ENCODE data around the gene POU2F3.
"Not testable (repeated sequence)": the region's sequence is repeated elsewhere in the genome, so short reads cannot be mapped to it uniquely, and the experiment has no call there.

Gene POU2F3

DNA sequence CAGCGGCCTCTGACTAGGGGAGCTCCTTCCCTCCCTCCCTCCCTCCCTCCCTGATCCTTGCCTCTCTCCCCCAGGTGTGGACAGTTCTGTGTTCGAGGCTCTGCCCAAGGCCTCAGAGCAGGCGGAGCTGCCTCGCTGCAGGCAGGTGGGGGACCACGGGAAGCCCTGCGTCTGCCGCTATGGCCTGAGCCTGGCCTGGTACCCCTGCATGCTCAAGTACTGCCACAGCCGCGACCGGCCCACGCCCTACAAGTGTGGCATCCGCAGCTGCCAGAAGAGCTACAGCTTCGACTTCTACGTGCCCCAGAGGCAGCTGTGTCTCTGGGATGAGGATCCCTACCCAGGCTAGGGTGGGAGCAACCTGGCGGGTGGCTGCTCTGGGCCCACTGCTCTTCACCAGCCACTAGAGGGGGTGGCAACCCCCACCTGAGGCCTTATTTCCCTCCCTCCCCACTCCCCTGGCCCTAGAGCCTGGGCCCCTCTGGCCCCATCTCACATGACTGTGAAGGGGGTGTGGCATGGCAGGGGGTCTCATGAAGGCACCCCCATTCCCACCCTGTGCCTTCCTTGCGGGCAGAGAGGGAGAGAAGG lies 11.1 kb upstream of the POU2F3 start:
- DNase-seq = no peak

GRCh38 chr11:120229451-120230424 lies 10.2 kb upstream of the POU2F3 start:
- no peak for DNase-seq

DNA sequence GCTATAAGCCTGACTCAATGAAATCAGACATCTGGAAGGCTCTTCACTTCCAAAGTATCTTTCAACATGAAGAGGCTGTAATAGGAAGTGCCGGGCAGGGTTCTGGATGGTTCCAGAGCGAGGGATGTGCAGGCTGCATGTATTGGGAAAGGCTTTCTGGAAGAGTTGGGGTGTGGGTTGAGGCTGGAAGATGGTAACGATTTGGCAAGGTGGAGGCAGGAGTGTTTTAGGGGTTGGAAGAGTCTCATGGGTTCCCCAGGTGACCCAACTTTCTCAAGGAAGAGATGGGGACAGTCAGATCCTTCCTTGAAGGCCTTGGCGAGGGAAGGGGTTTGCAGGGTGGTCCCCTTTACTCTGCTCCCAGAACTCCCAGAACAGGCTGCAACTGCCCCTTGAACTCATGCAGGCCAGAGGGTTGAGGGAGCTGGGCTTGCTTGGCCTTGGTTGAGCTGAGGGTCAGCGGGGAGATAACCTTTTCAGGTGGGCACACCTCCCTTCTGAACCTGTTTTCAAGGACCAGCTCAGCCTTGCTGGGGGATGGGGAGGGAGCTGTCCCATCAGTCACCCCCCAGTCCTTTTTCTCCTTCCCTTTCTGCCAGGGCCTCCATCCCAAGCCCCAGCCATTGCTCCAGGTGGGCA lies 9.4 kb upstream of the POU2F3 start:
- DNase-seq = no peak

- DNase-seq = no peak
Observed at GRCh38 chr11:120231963-120232362, 8.0 kb upstream of the POU2F3 start.

DNA sequence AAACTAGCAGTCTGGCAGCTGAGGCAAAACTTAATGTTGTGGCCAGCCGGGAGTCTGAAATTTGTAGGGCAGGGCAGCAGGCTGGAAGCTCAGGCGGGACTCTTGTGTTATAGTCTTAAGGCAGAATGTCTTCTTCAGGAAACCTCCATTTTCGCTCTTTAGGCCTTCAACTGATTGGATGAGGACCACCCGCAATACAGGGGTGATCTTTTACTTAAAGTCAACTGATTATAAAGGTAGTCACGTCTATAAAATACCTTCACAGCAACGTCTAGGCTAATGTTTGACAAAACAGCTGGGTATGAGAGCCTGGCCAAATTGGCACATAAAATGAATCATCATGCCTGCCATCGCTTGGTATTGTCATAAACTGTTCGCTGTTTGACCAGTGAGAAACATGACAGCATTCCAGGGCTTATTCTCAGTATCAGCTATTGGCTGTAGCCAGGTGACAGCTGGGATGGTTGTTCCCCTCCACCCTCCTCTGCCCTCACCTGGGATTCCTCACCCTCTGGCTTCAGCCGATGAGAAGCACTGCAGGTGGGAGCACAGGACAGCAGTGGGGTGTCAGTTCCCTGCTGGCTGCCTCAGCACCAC lies 6.6 kb upstream of the POU2F3 start:
- DNase-seq = no peak

- peak; percentile 69 for DNase-seq
Observed at GRCh38 chr11:120235024-120235628, 4.8 kb upstream of the POU2F3 start.

DNA sequence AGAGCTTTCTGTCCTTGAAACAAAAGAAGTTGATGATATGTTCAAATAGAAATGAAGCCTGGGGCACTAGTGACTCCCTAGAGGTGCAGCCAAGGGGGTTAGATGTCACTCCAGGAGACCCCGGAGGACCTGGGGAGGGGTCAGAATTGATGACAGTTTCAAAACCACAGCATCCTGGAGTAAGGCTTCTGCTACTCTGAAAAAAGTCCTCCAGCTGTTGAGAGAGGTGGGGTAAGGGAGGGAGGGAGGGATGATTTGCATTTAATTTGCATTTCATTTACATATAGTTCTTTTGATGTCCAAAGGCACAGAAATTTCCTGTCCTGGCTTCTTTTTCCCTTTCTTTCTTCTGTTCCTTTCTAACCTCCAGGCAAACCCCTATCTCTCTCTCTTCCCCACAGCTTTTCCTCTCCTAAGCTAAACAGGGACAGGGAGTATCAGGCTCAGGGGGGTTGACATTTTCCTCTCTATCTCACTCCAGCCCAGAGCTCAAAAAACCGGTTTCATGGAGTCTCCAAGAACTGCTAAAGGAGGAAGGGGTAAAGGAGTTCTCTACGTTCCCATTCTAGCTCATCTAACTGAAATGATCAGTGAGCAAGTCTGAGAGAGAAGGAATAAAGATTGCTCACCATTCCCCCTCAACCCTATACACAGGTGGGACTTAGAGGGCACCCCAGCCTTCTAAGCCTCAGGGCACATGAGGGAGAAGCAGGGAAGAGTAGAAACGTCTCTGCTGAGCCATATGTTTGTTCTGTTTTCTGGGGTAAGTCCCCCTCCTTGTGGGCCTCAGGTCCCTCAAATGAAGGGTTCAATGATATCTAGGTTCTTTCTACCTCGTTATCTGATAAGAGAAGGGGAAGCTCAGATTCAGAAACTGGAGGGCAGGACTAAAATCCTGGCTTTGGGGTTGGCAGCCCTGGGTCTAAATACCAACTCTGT lies 3.5 kb upstream of the POU2F3 start:
- DNase-seq = no peak

DNA sequence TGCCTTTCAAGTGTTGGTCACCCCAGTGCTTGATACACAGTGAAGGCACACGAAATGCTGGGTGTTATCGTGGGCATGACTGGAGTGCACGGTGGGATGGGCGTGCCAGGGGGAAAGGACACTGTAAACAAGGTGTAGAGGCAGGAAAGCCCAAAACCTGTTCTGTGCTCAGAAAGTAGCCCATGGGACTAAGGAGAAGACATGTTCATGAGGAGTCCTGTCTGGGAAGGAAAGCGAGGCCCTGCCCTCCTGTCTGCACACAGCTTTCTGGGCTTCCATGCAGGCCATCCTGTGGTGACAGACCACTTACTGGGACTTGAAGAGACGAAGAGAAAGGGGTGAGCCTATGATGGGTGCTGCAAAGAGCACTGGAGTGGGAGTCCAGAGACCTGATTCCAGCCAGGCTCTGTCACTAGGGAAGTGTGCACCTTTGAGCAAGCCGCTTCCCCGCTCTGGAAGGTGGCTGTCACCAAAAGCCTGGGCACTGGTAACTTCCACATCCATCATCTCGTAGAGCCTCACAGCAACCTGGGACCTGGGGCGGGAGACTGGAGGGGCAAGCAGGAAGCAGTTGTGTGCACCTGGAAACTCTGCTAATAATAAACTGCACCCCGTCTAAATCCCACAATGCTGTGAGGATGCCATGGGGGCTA lies 846 bp upstream of the POU2F3 start:
- no peak for DNase-seq

GRCh38 chr11:120240866-120241265 lies 926 bp downstream of the POU2F3 start:
- DNase-seq = no peak

- DNase-seq = no peak
Observed at GRCh38 chr11:120241277-120241676, 1.3 kb downstream of the POU2F3 start.

GRCh38 chr11:120243221-120243620 lies 3.3 kb downstream of the POU2F3 start:
- no peak for DNase-seq

DNA sequence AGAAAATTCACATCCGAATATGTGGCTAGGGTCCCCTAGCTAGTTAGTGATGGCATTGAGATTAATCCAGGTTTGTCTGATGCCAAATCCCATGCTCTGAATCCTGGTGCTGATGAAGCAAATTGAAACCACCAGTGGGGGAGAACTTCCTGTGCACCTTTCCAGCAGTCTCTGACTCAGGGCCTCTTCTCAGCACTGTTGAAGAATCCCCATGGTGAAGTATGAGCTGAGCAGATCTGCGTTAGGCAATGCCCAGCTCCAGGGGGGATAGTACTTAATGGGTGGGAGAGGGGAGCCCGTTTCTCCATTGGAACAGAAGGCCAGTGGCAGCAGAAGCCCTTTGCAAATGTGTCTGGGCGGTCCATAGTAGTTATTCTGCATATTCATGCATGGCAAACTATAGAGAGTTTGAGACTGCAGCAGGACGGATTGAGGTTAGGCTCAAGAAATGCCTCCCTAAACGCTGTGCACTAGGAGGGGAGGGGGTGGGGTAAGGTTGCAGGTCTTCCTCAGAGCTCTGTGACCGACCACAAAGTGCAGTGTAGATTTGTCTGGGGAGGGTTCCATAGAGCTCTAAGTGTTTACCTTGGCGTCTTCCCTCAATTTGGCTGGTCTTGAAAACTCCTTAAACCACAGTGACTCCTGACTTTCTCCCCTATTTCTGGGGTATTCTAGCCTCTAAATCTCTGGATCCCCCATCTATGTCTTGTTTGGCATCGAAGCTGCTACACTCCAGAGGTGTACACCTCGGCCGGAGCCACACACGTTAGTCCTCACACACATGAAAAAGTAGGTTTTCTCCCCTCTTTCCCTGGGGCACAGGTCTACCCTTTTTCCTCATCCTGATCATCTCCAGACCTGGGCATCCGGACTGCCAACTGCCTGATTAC lies 4.8 kb downstream of the POU2F3 start:
- no peak for DNase-seq

DNA sequence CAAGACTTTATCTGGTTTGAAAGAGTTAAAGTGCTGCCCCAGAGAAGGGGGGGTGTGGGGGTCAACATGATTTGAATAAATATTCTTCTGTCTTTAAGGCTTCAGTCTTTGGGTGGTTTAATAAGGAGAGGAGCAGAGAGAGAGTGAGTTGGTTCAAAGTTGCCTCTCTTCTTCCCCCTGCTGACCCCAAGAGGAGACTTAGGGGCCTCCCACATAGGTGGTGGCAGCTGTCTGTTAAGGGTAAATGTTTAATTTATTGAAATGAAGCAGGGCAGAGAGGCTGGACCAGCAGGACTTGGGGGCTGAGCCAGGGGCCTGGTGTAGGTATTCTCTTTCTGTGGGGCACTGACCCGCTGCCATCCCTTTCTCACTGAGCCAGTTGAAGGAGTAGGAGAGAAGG lies 5.5 kb downstream of the POU2F3 start:
- DNase-seq = no peak

GRCh38 chr11:120248551-120249278 lies 8.8 kb downstream of the POU2F3 start:
- no peak for DNase-seq

- DNase-seq = no peak
Observed at GRCh38 chr11:120249279-120250262, 9.6 kb downstream of the POU2F3 start.

DNA sequence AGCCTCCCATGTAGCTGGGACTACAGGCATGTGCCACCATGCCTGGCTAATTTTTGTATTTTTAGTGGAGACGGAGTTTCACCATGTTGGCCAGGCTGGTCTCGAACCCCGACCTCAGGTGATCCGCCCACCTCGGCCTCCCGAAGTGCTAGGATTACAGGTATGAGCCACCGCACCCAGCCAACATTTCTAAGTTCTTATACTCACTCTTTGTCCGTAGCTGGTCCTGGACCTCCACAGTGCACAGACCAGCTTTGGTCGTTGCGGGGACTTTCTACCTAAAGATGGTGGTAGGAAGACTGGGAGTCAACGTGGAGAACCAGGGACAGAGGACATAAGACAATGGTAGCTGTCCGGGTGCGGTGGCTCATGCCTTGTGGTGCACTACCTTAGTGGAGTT lies 13.4 kb downstream of the POU2F3 start:
- DNase-seq = not testable (repeated sequence)

DNA sequence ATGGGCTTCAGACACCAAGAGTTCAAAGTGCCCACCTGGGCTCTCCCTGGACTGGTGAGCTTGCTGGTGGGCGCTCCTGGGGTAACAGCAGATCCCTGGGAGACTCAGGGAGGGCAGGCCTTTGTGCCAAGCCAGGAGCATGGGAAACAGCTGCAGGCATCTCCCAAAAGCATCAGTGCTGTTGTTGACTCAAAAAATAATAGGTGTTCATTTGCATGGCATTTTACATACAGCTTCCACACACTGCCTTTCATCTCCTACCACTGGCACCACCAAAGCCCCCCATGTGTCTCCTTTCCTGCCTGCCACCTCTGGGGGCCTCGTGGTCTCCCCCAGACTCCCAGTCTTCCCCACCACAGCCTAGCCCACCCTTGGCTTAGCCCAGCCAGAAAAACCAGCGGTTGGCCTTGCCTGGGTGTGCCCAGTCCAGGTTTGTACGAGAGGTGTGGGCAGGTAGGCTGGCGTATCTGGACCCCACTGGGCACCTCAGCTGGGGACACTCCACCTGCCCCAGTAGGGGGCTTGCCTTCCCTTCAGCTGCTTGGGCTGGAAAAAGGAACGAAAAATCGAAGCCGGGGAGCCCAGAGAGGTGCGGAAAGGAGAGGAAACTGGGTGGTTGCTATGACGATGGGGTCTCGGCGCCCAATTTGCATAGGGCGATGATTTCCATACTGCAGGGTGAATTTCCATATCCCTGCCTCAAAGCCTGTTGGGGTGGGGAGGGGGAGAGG lies 15.0 kb downstream of the POU2F3 start:
- DNase-seq = no peak

- DNase-seq = no peak
Observed at GRCh38 chr11:120255519-120255866, 15.6 kb downstream of the POU2F3 start.

All from COR-L47 (cell line).